Putamen (tissue), 1 donor: Measurements from ENCODE around the gene UBE2I.

ENCODE experiments used
- DNase-seq: peaks from one replicate; pipeline ENCODE4 v3.0.0-alpha.2; 2016; ENCODE audit warnings: low spot score

UBE2I gene

DNA sequence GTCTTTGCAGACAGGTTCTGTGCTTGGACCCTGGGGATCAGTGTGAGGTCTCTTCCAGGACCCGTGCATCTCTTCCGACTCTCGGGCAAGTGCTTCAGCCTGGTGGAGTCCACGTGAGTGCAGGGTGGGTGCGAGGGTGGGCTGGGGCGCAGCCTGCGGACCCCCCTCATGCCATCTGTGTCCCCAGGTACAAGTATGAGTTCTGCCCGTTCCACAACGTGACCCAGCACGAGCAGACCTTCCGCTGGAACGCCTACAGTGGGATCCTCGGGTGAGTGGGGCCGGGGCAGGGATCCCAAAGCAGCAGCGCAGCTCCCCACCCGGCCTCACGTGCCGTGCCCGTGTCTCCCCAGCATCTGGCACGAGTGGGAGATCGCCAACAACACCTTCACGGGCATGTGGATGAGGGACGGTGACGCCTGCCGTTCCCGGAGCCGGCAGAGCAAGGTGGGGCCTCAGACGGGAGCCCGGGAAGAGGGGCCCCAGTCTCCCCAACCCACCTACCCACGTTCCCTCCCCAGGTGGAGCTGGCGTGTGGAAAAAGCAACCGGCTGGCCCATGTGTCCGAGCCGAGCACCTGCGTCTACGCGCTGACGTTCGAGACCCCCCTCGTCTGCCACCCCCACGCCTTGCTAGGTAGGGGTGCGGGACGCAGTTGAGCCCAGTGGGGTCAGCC, 52.4 kb downstream of the UBE2I start:
- no peak for DNase-seq

DNA sequence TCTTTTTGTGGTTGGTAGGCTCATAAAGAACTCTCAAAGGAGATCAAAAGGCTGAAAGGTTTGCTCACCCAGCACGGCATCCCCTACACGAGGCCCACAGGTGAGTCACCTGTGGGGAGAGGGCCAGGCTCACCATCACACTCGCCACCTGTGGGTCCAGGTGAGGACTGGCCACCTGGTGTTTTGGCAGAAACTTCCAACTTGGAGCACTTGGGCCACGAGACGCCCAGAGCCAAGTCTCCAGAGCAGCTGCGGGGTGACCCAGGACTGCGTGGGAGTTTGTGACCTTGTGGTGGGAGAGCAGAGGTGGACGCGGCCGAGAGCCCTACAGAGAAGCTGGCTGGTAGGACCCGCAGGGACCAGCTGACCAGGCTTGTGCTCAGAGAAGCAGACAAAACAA, 53.4 kb downstream of the UBE2I start:
- no peak for DNase-seq

DNA sequence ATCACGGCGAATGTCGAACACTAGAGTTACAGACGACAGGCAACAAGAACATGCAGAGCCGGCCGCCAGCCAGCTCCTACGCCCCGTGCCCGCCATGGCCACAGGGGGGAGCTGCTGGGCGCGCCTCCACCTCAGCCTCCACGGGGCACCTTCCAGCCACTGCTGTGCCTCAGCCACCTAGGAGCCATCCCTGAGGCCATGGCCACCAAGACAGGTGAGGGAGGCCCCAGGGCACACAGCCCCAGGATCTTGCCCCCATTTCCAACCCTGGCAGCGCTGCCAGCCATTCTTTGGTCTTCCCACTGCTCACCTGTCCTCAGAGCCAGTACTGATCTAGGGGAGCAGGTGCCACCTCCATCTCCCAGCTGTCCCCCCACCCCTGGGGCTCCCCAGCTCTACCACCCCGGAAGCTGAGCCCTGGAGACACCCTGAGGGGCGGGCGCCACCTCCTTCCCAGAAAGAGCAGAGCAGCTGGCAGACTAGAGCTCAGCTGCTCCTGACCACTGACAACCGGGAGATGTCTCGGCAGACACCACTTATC, 54.1 kb downstream of the UBE2I start:
- no peak for DNase-seq

DNA sequence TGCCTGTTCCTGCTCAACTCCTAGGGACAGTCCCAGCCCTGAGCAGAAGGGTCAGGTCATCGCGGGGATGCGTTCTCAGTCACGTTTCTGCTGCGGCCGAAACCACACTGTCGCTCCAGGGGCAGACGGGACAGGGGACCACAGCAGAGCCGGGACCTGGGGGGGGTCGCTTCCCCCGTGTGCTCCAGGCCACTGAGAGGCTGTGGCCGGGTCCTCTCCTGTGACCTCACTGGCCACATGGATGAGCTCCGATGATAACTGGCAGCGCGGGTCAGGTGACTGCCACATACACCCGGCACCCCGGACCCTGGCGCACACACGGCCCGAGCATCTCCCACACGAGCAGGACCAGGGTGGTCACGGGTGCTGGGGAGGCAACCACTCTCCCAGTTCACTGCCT, 55.1 kb downstream of the UBE2I start:
- DNase-seq = no peak

DNA sequence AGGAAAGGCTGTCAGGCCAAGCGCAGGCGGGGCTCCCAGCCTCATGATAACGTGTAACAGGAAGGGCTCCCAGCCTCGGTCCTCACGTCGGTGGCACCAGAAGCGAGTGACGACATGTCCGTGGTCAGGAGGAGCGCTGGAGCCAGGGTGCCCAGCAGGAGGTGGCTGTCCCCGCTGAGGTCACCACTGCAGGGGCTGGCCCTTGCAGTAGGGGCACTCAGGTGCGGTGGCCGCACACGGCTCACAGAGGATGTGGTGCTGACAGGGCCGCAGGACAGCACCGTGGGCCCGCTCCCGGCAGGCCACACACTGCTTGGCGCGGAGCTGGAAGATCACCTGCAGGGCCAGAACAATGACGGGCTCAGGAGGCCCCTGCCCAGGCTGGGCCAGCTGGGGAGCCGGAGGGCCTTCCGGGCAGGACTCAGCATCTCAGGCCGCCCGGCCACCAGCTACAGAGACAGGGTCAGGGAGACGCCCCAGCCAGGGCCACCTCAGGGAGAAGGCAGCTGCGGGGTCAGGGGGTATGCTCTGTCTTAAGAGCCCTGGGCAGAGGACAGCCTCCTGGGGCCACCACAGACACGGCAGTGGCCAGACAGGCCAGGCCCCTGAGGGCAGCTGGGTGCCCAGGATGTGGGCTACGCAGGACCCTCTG, 56.8 kb downstream of the UBE2I start:
- no peak for DNase-seq

DNA sequence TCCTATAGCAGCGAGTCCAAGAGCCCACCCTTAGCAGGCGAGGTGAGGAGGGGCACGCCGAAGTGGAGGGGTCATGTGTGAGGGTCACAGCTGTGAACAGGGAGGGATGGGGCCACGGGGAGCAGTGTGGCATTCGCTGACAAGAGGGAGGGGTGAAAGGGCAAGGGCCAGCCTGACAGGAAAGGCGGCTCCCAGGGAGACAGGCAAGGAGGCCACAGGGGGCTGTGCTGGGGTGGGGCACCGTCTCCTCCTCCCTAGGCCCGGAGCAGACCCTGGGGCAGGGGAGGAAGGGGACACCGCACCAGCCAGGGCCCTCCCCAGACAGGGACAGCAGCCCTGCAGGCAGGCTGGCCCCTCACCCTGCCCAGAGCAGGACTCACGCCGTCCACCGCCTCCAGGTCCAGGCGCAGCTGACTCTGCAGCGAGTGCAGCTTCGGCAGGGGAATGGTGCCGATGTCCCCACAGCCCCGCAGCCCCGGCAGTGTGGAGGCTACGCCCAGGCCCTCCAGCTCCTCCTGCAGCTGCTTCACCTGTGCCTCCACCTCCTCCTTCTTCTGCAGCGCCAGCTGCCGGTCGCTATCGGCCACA, 57.4 kb downstream of the UBE2I start:
- DNase-seq = no peak

DNA sequence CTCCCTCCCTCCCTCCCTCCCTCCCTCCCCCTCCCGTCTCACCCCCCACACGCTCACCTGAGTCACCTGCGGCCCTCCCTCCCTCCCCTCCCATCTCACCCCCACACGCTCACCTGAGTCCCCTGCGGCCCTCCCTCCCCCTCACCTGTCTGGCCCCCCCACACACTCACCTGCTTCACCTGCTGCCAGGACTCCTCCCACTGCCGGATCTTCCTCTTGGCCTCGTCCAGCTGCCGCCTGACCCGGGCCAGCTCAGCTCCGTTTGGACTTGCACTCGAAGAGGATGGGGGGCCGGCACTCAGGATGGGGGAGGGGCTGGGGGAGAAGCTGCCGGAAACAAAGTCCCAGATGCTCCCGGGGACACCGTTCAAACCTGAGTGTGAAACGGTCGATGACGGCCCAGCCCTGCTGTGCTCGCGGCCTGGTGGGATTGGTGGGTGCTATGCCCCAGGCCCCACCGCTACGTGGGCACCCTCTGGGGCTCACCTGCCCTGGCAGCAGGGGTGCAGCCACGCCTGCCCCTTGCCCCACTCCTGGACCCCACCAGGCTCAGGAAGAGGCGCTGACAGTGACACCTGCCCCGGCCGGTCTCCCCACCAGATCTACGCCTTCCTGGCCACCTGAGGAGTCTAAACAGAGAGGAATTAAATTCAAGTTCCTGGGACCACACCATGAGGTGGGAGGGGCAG, 58.2 kb downstream of the UBE2I start:
- DNase-seq = no peak

DNA sequence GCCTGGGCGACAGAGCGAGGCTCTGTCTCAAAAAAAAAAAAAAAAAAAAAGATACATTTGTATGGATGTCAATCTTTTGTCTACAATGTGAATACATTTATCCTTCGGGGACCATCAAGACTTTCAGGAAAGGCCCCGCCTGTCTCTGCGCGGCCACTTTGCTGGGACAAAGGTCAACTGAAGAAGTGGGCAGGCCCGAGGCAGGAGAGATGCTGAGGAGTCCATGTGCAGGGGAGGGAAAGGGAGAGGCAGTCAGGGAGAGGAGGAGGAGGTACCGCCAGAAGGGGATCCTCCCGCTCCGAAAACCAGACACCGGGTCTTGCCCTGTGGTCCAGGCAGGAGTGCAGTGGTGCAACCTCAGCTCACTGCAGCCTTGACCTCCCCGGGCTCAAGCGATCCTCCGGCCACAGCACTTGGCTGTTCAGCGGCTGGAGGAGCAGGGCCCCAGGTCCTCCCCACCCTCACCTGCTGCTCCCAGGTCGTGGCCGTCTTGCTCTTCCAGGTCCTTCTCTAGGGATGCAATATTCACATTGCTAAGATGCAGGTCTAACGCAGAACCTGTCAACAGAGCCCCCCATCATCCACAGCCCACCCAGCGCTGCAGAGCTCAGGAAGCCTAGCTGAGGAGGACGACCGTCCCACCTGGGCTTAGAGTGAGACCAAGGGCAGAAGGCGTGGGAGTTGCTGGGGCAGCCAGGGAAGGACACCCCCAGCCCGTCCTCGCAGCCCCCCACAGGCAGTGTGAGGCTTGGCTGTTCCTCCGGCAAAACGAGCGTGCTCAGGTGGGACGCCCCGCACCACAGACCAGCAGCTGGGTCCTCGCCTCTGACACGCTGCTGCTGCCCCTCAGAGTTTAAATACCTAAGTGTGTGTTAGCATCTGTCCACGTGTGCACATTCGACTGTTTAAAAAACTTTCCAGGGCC, 61.9 kb downstream of the UBE2I start:
- no peak for DNase-seq

DNA sequence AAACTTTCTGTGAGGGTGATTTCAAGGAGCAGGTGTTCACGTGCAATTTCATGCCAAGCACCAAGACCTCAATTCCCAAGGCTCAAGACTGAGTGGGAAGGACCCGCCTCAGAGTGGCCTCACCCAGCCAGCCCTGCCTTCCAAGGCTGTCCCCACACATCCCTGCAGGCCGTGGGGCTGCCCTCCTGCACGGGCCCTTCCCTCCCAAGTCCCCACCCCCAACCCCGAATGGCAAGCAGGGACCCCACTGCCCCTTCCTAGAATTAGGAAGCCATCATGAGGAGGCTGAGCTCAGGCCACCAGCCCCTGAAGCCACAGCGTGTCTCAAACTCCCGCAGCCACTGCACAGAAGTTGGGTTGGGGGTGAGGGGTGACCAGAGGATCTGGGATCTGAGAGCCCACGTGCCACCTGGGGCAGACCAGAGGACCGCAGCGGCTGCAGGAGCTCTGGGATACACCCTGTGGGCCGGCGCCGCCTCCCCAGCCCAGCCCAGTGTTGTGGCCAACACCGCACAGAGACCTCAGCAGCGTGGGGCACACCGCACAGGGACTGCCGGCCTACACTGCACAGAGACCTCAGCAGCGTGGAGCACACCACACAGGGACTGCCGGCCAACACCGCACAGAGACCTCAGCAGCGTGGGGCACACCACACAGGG, 63.0 kb downstream of the UBE2I start:
- no peak for DNase-seq

DNA sequence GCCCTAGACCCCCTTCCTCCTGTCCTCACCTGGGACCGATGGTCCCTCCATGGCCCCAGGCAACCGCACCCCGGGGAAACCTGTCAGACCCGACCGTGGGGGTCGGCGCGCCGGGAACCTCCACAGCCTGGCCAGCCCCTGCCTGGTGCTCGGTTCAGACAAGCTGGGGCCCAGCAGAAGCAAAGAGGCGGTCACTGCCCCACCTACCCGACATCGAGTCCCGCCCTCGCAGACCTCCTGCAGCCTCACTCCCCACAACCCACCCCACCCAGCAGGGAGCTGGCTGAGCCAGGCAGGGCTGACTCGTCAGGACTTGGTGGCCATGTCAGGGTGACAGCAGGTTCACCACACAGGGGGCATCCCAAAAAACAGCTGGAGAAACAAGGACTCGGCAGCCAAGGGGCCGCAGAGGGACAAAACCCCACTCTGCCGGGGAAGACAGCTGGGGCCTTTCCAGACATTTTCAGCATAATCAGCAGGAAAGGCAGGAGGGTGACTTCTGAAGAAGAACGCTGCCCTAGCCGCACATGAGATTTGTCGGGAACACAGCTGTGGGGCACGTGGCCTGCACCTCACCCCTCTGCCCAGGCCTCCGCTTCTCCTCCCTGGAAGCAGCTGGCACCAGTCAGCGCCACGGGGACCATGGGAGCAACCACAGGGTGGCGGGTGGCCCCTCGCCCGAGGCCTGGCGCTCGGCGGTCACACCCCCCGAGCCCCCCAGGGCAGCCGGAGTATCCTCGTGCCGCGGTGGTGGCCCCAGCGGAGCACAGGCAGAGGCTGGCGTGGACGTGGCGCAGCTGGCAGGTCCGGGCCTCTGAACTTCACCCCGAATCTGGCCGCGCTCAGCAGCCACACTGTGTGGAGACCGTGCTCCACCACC, 65.2 kb downstream of the UBE2I start:
- no peak for DNase-seq

DNA sequence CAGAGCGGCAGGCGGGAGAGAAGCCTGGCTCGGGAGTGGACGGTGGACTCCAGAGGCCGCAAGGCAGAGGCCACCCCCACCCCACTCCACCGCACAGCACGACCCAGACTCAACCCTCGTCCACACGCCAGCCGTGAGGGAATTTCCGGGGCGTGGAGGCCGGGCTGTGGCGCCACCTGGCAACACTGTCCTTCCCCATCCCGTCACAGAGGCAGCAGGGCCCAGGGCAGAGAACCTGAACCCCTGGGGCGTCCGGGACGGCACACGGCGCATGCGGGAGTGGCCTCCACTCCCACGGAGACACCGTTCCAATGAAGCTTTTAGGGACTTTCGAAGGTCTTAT, 65.8 kb downstream of the UBE2I start:
- no peak for DNase-seq

DNA sequence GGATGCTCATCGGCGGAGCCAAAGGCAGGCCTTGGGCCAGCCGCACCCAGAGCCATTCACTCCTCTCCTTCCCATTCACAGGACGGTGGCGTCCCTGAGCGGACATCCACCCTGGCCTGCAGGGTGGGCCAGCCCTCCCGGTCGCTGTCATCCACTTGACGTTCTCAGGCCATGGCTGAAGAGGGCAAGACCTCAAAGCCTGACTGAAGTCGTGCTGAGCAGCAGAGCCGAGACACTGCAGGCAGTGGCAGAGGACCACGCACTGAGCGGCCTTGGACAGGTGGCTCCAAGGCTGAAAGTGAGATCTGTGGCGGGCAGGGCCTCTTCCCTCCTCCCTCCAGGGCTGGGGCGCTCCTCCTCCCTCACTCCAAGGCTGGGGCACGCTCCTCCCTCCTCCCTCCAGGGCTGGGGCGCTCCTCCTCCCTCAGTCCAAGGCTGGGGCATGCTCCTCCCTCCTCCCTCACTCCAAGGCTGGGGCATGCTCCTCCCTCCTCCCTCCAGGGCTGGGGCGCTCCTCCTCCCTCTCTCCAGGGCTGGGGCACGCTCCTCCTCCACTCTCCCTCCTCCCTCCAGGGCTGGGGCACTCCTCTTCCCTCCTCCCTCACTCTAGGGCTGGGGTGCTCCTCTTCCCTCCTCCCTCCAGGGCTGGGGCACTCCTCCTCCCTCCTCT, 66.4 kb downstream of the UBE2I start:
- no peak for DNase-seq
